GM21367 (cell line): Measurements from ENCODE around the gene INPP4A.
"Not testable (repeated sequence)": the region's sequence is repeated elsewhere in the genome, so short reads cannot be mapped to it uniquely, and the experiment has no call there.

Source experiments
- ATAC-seq: cut with Tn5 transposase; IDR thresholded peaks from one replicate; pipeline ENCODE4 v1.9.1; 2021; ENCODE audit not compliant: unreplicated experiment

The INPP4A gene

GRCh38 chr2:98444436-98445176, at the start of gene INPP4A:
TSS of gene INPP4A (plus strand) at chr2:98444858. CDS start at chr2:98520049, 75,191 bp downstream.
- peak; percentile 61 for ATAC-seq

- ATAC-seq, result no peak
These were observed 48.7 kb upstream of the INPP4A start for GRCh38 chr2:98395977-98396376.

GRCh38 chr2:98396745-98397355, 47.8 kb upstream of the INPP4A start:
- ATAC-seq, result no peak

- no peak for ATAC-seq
These were observed 45.5 kb upstream of the INPP4A start for GRCh38 chr2:98399140-98399539.

- ATAC-seq, result no peak
These were observed 40.8 kb upstream of the INPP4A start for GRCh38 chr2:98403878-98404277.

- no peak for ATAC-seq
These were observed 40.0 kb upstream of the INPP4A start for GRCh38 chr2:98404556-98405250.

- ATAC-seq, result no peak
These were observed 39.4 kb upstream of the INPP4A start for GRCh38 chr2:98405301-98405700.

GRCh38 chr2:98408155-98408554, 36.5 kb upstream of the INPP4A start:
- ATAC-seq, result no peak

GRCh38 chr2:98412751-98413458, 31.8 kb upstream of the INPP4A start:
- ATAC-seq, result peak; percentile 85

- not testable (repeated sequence) for ATAC-seq
These were observed 30.4 kb upstream of the INPP4A start for GRCh38 chr2:98414246-98414645.

GRCh38 chr2:98415719-98416248, 28.9 kb upstream of the INPP4A start:
- ATAC-seq, result not testable (repeated sequence)

GRCh38 chr2:98416383-98417159, 28.1 kb upstream of the INPP4A start:
- no peak for ATAC-seq

GRCh38 chr2:98419544-98419943, 25.1 kb upstream of the INPP4A start:
- no peak for ATAC-seq

- no peak for ATAC-seq
These were observed 24.5 kb upstream of the INPP4A start for GRCh38 chr2:98419977-98420725.

GRCh38 chr2:98422449-98422848, 22.2 kb upstream of the INPP4A start:
- no peak for ATAC-seq

- ATAC-seq, result no peak
These were observed 17.9 kb upstream of the INPP4A start for GRCh38 chr2:98426771-98427170.

- ATAC-seq, result no peak
These were observed 12.5 kb upstream of the INPP4A start for GRCh38 chr2:98432145-98432544.

GRCh38 chr2:98433363-98433964, 11.2 kb upstream of the INPP4A start:
- no peak for ATAC-seq

GRCh38 chr2:98434492-98434891, 10.2 kb upstream of the INPP4A start:
- ATAC-seq, result no peak
